Kidney (tissue), 14 donors: Measurements from ENCODE around the gene CCNK. TPM values are rescaled to one million over a fixed set of nuclear protein-coding genes. Genes with fewer than 3 reads are reported as not detected.

Experiments
- DNase-seq, 5 donors: peaks; one replicate each; pipeline ENCODE4 v3.0.0-alpha.2; 2013 to 2020
- FAIRE-seq: peaks from 2 replicates; lab custom pipeline; 2012; peaks lifted over from hg19 to GRCh38; lab: Jason Lieb, UNC
- H3K27ac ChIP-seq, 2 donors: one replicate each; pipeline ENCODE4 v1.7.0; 2013; ENCODE audit warnings: low read depth in 2 of 2, low read length in 2 of 2, inconsistent platforms in 1 of 2
- H3K27me3 ChIP-seq: one replicate; pipeline ENCODE4 v1.7.1; 2013; ENCODE audit warnings: low read length, inconsistent platforms; ENCODE audit not compliant: control insufficient read depth, insufficient read depth
- H3K36me3 ChIP-seq, 3 donors: one replicate each; pipeline versions ENCODE4 v1.7.0 to v1.7.1; 2013; ENCODE audit warnings: low read length in 3 of 3, control low read depth in 1 of 3, inconsistent platforms in 1 of 3; ENCODE audit not compliant: insufficient read depth in 3 of 3, control insufficient read depth in 2 of 3
- H3K4me1 ChIP-seq, 3 donors: one replicate each; pipeline versions ENCODE4 v1.7.0 to v1.7.1; 2013; ENCODE audit warnings: low read length in 3 of 3, inconsistent platforms in 1 of 3, low read depth in 1 of 3; ENCODE audit not compliant: control insufficient read depth in 2 of 3, insufficient read depth in 2 of 3
- H3K4me3 ChIP-seq, 3 donors: one replicate each; pipeline versions ENCODE4 v1.7.0 to v1.8.1; 2013; ENCODE audit warnings: low read length in 3 of 3, control low read depth in 1 of 3, inconsistent platforms in 1 of 3
- H3K9ac ChIP-seq, 3 donors: one replicate each; pipeline versions ENCODE4 v1.7.0 to v1.7.1; 2013; ENCODE audit warnings: low read length in 3 of 3, control low read depth in 1 of 3, inconsistent platforms in 1 of 3
- H3K9me3 ChIP-seq, 3 donors: one replicate each; pipeline versions ENCODE4 v1.7.0 to v1.7.1; 2013; ENCODE audit warnings: low read length in 3 of 3, control low read depth in 1 of 3, inconsistent platforms in 1 of 3; ENCODE audit not compliant: control insufficient read depth in 2 of 3, insufficient read depth in 1 of 3
- CTCF ChIP-seq: IDR thresholded peaks from 3 replicates; pipeline ENCODE4 v1.5.1; 2012; ENCODE audit warnings: mild to moderate bottlenecking, moderate library complexity, borderline replicate concordance; ENCODE audit not compliant: insufficient read depth; ENCODE audit errors: extremely low read depth
- intact Hi-C: fragments of 100-400 bp; cut with DNase I; formaldehyde crosslinking; loops from one replicate; pipeline ENCODE4 v1.11.1; 2022
- polyA plus RNA-seq: library from polyadenylated mRNA; stranded (reverse); fragments of 350-450 nt; fragmentation: Illumina TruSeq; extraction: RNeasy Lipid Tissue Mini Kit (QIAGEN cat#74804); gene quantifications from one replicate; pipeline ENCODE4 v1.2.3, GENCODE V29; 2014; ENCODE audit warnings: low read depth, low replicate concordance; ENCODE audit not compliant: insufficient read depth
- total RNA-seq: library from RNA; stranded (reverse); fragmentation: NEBNext Ultra II Directional; extraction: Animal tissue kit (Norgen Biotek cat#: 25700); gene quantifications from one replicate; pipeline ENCODE4 v1.2.1, GENCODE V29; 2021
- donor health status: control.
- donor health status: control.
- donor health status: control.
- donor health status: control.
- donor health status: control.
- donor health status: DM: yes; HTN: yes; CAD: no.
- donor health status: Normal renal cell carcinoma (clear cell type).

The CCNK gene
- total and polyA plus RNA-seq, 2 donors from 2014 or later: 12.8 to 40.6 TPM

GRCh38 chr14:99537399-99537798 lies 56.2 kb downstream of the CCNK start:
- FAIRE-seq: no peak
- TF ChIP-seq CTCF: no peak
- no peaks in the 10 kb centered on the region for H3K36me3 ChIP-seq
- intact Hi-C loops: no loop called here
- H3K27ac ChIP-seq: no peak overlapping the region
- H3K4me3 ChIP-seq: no peak overlapping the region
- peaks cover 0 to 11% (median 8%) of the 10 kb centered on the region in 3 donors for H3K4me1 ChIP-seq
- no peaks in the 10 kb centered on the region for H3K9me3 ChIP-seq
- no peak overlapping the region for H3K9ac ChIP-seq
- no peaks in the 10 kb centered on the region for H3K27me3 ChIP-seq
- DNase-seq: no peak

DNA sequence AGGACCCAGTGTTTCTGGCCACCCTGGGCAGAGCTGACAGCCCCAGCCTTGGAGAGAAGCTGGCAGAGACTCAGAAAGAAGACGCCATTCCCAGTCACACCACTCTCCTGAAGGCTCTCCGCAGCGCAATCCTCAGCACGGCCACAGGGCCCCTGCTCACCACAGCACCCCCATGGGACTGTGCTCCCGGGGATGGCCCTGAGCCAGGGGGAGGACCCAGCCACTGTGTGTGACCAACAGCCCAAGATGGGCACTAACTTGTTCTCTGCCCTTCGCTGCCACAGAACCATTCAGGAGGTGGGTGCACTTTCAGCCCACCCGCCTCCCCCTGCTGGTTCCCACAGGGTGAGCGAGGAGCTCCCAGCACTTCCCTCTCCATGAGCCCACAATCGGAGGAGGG lies 57.1 kb downstream of the CCNK start:
- H3K9ac ChIP-seq: no peak overlapping the region
- H3K4me1 ChIP-seq: peaks cover 0 to 11% (median 8%) of the 10 kb centered on the region in 3 donors
- no peak overlapping the region for H3K27ac ChIP-seq
- no peaks in the 10 kb centered on the region for H3K36me3 ChIP-seq
- intact Hi-C loops: no loop called here
- H3K4me3 ChIP-seq: no peak overlapping the region
- H3K9me3 ChIP-seq: no peaks in the 10 kb centered on the region
- H3K27me3 ChIP-seq: no peaks in the 10 kb centered on the region
- no peak for TF ChIP-seq CTCF
- peak in 1 of 5 donors; percentile 61 for DNase-seq
- no peak for FAIRE-seq

GRCh38 chr14:99538733-99539132 lies 57.5 kb downstream of the CCNK start:
- H3K4me3 ChIP-seq: no peak overlapping the region
- FAIRE-seq (no peak), DNase-seq (no peak)
- no peaks in the 10 kb centered on the region for H3K36me3 ChIP-seq
- no peak for TF ChIP-seq CTCF
- H3K27ac ChIP-seq: no peak overlapping the region
- H3K9ac ChIP-seq: no peak overlapping the region
- H3K4me1 ChIP-seq: peaks cover 0 to 11% (median 8%) of the 10 kb centered on the region in 3 donors
- intact Hi-C loops: no loop called here
- no peaks in the 10 kb centered on the region for H3K9me3 ChIP-seq
- no peaks in the 10 kb centered on the region for H3K27me3 ChIP-seq

GRCh38 chr14:99539491-99539890 lies 58.3 kb downstream of the CCNK start:
- FAIRE-seq (no peak), DNase-seq (peak in 1 of 5 donors; percentile 58)
- Histone ChIP-seq H3K36me3 (no peaks in the 10 kb centered on the region), H3K27ac (no peak overlapping the region), H3K9me3 (no peaks in the 10 kb centered on the region), H3K4me3 (no peak overlapping the region), H3K9ac (no peak overlapping the region), H3K4me1 (peaks cover 0 to 11% (median 8%) of the 10 kb centered on the region in 3 donors), H3K27me3 (no peaks in the 10 kb centered on the region)
- no peak for TF ChIP-seq CTCF
- intact Hi-C loops: no loop called here
